ENCODE results near the gene GARRE1.

Gene GARRE1

DNA sequence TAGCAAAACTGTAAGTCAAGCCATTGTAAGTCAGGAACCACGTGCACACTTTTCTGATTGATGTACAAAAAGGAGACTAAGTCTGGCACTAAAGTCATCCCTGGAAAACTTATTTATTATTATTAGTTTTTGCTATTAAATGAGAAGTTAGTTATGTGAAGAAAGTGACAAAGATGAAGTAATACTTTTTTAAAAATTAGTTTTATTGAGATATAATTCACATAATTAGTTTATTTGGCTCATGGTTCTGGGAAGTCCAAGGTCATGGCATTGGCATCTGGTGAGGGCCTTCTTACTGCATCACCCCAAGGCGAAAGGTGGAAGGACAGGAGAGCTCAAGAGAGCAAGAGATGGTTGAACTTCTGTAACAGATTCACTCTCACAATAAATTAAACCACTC, 36.9 kb downstream of the GARRE1 start:
- no peak for DNase-seq (ENCODE audit: low read depth)

DNA sequence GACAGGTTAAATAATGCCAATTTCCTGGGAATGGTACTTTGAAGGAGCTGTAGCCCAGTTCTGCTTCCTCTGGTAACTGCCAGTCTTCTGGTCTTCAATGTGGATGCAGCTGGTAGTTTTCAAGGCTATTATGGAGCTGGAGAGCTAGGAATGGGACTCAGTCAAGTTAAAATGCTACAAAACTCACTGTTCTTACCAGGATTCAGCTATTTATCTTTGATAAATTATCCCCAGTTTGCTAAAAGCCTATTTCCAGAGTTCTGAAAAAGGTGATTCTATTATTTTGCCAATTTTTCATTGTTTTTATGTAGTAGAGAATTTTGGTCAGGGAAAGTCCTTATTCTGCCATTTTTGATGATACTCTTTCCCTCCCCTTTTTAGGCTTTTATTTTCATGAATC, 40.7 kb downstream of the GARRE1 start:
- DNase-seq (ENCODE audit: low read depth) = no peak

DNA sequence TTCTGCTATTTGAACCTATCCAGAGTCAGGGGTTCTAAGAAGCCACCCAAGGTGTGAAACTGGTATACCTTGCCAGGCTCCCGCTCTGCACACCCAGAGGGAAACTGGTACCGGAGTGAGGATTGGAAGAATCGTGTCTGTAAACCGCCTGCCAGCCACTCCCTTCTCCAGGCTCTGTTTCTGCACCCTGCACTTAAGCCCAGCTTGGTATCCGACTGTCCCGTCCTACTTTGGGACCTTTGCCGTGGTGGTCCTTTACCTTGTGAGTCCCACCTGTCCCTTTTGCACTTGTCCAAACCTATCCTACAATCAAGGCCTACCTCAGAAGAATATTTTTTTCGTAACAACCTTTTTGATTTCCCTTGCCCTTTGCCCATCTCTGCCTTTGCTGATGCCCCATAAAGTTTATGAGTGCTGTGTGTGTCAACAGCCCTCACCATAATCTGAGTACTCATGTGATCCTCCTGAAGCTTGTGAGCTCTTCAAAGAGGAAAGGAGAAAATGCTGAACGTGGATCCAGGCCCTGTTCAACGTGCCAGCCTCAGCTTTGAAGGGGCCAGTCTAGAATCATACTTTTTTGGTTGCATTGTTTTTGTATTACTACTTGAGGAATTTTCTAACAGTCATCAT, 44.7 kb downstream of the GARRE1 start:
- DNase-seq (ENCODE audit: low read depth) = no peak

DNA sequence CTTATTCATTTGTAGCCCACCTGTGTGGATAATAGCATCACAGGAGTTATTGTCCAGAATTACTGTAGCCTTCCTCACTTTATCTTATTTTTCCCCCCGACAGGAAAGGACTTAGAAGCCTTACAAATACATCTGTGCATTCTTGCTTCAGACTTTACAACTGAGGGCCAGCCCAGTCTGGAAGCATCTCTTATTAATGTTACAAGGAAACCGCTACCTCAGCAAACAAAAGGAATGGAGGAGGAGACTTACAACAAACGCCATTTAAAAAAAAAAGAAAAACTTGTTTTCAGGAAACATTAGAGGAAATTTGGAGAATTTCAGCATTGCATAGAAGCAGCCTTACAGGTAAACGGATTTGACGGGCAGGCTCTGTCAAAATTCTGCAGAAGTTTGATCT, 45.2 kb downstream of the GARRE1 start:
- no peak for DNase-seq (ENCODE audit: low read depth)

DNA sequence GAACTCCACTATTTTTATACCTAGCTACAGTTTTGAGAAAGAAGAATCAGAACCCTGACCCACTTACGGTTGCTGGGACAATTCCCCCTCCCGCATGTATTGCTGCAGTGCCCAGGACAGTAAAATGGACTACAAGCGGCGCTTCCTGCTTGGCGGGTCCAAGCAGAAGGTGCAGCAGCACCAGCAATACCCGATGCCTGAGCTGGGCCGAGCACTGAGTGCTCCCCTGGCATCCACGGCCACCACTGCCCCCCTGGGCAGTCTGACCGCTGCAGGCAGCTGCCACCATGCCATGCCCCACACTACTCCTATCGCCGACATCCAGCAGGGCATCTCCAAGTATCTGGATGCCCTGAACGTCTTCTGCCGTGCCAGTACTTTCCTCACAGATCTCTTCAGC, 46.0 kb downstream of the GARRE1 start:
- DNase-seq (ENCODE audit: low read depth) = no peak

DNA sequence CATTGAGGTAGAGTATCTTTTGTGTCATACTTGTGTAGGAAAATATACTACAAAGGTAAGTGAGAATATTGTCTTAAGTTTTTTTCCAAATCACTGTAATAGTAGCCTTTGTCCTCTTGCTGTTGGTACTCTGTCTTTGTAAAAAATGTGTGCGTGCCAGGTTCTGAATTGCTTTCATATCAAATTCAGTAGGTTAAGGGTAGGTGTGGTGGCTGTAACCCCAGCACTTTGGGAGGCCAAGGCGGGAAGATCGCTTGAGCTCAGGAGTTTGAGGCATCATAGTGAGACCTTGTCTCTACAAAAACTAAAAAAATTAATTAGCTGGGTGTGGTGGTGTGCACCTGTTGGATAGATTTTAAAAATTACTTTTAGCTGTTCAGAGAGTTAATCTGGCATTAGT, 46.6 kb downstream of the GARRE1 start:
- DNase-seq (ENCODE audit: low read depth) = no peak
